Activated naive CD4-positive, alpha-beta T cell treated with anti-CD3 and anti-CD28 coated beads for 36 hours (primary cell): ENCODE data around the gene VPS36. TPM values are rescaled to one million over a fixed set of nuclear protein-coding genes. Genes with fewer than 3 reads are reported as not detected.
"Not testable (repeated sequence)": the region's sequence is repeated elsewhere in the genome, so short reads cannot be mapped to it uniquely, and the experiment has no call there.

ENCODE experiments used
- CTCF ChIA-PET: fragments of 350-600 bp; sonication (Branson Sonifier 250); formaldehyde crosslinking; loops from one replicate; lab custom pipeline; 2021; ENCODE audit warnings: antibody characterized with exemption; lab: Charles Lee
- DNase-seq: peaks from one replicate; pipeline ENCODE4 v3.0.0-alpha.2; 2020
- H3K27ac Mint-ChIP-seq: one replicate; pipeline ENCODE4 v1.8.0; 2021; ENCODE audit warnings: mild to moderate bottlenecking, mixed read lengths
- H3K27me3 Mint-ChIP-seq: one replicate; pipeline ENCODE4 v1.8.0; 2021; ENCODE audit warnings: low read depth, mixed read lengths
- H3K36me3 Mint-ChIP-seq: one replicate; pipeline ENCODE4 v1.8.0; 2021; ENCODE audit warnings: low read depth, mixed read lengths
- H3K4me1 Mint-ChIP-seq: one replicate; pipeline ENCODE4 v1.8.0; 2021; ENCODE audit warnings: low read depth, mixed read lengths
- H3K4me3 Mint-ChIP-seq: one replicate; pipeline ENCODE4 v1.8.0; 2021; ENCODE audit warnings: mild to moderate bottlenecking, moderate library complexity, mixed read lengths
- H3K9me3 Mint-ChIP-seq: one replicate; pipeline ENCODE4 v1.8.0; 2021; ENCODE audit warnings: mixed read lengths
- intact Hi-C: fragments of 100-400 bp; cut with micrococcal nuclease; formaldehyde crosslinking; loops from one replicate; pipeline ENCODE4 v1.15.1; 2023
- total RNA-seq, 2 experiments: library from RNA; stranded (reverse); gene quantifications; one replicate each; pipeline ENCODE4 v1.2.3, GENCODE V29; 2021

VPS36 gene
- total RNA-seq, 2 experiments from 2014 or later = 25.3 to 32.0 TPM

- CTCF ChIA-PET = no interaction called here
- peaks cover 38% of the 10 kb centered on the region for H3K36me3 Mint-ChIP-seq
- H3K4me3 Mint-ChIP-seq = no peak overlapping the region
- no peaks in the 10 kb centered on the region for H3K27me3 Mint-ChIP-seq
- intact Hi-C loops = no loop called here
- DNase-seq = no peak
- no peaks in the 10 kb centered on the region for H3K4me1 Mint-ChIP-seq
- H3K9me3 Mint-ChIP-seq = no peaks in the 10 kb centered on the region
- H3K27ac Mint-ChIP-seq = no peak overlapping the region
These were observed 29.2 kb downstream of the VPS36 start for GRCh38 chr13:52421216-52421615.

GRCh38 chr13:52419080-52419479 lies 31.4 kb downstream of the VPS36 start:
- CTCF ChIA-PET = no interaction called here
- Mint-ChIP-seq H3K27ac (no peak overlapping the region), H3K9me3 (no peaks in the 10 kb centered on the region), H3K36me3 (peaks cover 41% of the 10 kb centered on the region), H3K27me3 (no peaks in the 10 kb centered on the region), H3K4me1 (no peaks in the 10 kb centered on the region), H3K4me3 (no peak overlapping the region)
- intact Hi-C loops = no loop called here
- DNase-seq = no peak

- intact Hi-C loops = no loop called here
- no peaks in the 10 kb centered on the region for H3K9me3 Mint-ChIP-seq
- no peak overlapping the region for H3K4me3 Mint-ChIP-seq
- H3K36me3 Mint-ChIP-seq = peaks cover 37% of the 10 kb centered on the region
- CTCF ChIA-PET = no interaction called here
- no peak for DNase-seq
- H3K27me3 Mint-ChIP-seq = no peaks in the 10 kb centered on the region
- no peaks in the 10 kb centered on the region for H3K4me1 Mint-ChIP-seq
- H3K27ac Mint-ChIP-seq = peak overlapping the region; percentile 46
These were observed 35.5 kb downstream of the VPS36 start for GRCh38 chr13:52414963-52415362.

- no peaks in the 10 kb centered on the region for H3K4me1 Mint-ChIP-seq
- no peak for DNase-seq
- no peak overlapping the region for H3K27ac Mint-ChIP-seq
- intact Hi-C loops = no loop called here
- no peaks in the 10 kb centered on the region for H3K27me3 Mint-ChIP-seq
- peaks cover 31% of the 10 kb centered on the region for H3K36me3 Mint-ChIP-seq
- H3K9me3 Mint-ChIP-seq = no peaks in the 10 kb centered on the region
- CTCF ChIA-PET = interaction anchor here (1.1 kb wide), 1 partner anchor 37 kb away, joined by 3 read pairs; no protein-coding TSS in a partner anchor
- H3K4me3 Mint-ChIP-seq = no peak overlapping the region
These were observed 36.4 kb downstream of the VPS36 start for GRCh38 chr13:52414051-52414450.

- H3K9me3 Mint-ChIP-seq = no peaks in the 10 kb centered on the region
- peaks cover 21% of the 10 kb centered on the region for H3K36me3 Mint-ChIP-seq
- H3K4me1 Mint-ChIP-seq = no peaks in the 10 kb centered on the region
- no peaks in the 10 kb centered on the region for H3K27me3 Mint-ChIP-seq
- CTCF ChIA-PET = no interaction called here
- no peak overlapping the region for H3K4me3 Mint-ChIP-seq
- DNase-seq = no peak
- intact Hi-C loops = no loop called here
- H3K27ac Mint-ChIP-seq = no peak overlapping the region
These were observed 38.3 kb downstream of the VPS36 start for GRCh38 chr13:52412128-52412527.

- no peak overlapping the region for H3K4me3 Mint-ChIP-seq
- peaks cover under 1% of the 10 kb centered on the region for H3K27me3 Mint-ChIP-seq
- H3K9me3 Mint-ChIP-seq = no peaks in the 10 kb centered on the region
- no peak for DNase-seq
- H3K4me1 Mint-ChIP-seq = no peaks in the 10 kb centered on the region
- intact Hi-C loops = no loop called here
- CTCF ChIA-PET = no interaction called here
- peaks cover 17% of the 10 kb centered on the region for H3K36me3 Mint-ChIP-seq
- no peak overlapping the region for H3K27ac Mint-ChIP-seq
These were observed 38.8 kb downstream of the VPS36 start for GRCh38 chr13:52411629-52412028.

- Mint-ChIP-seq H3K27me3 (peaks cover 17% of the 10 kb centered on the region), H3K4me1 (peaks cover 17% of the 10 kb centered on the region)
- DNase-seq, H3K9me3 Mint-ChIP-seq, H3K27ac Mint-ChIP-seq, H3K4me3 Mint-ChIP-seq, intact Hi-C loops, H3K36me3 Mint-ChIP-seq: not testable (repeated sequence)
- CTCF ChIA-PET = interaction anchor here (1.6 kb wide), 1 partner anchor 43 kb away, joined by 7 read pairs; the partner anchor contains the start of gene VPS36
These were observed 42.3 kb downstream of the VPS36 start for GRCh38 chr13:52408071-52408658.

GRCh38 chr13:52407436-52407835 lies 43.0 kb downstream of the VPS36 start:
- intact Hi-C loops, H3K4me3 Mint-ChIP-seq, DNase-seq, H3K27ac Mint-ChIP-seq, H3K9me3 Mint-ChIP-seq, H3K36me3 Mint-ChIP-seq: not testable (repeated sequence)
- Mint-ChIP-seq H3K4me1 (peaks cover 17% of the 10 kb centered on the region), H3K27me3 (peaks cover 22% of the 10 kb centered on the region)
- CTCF ChIA-PET = interaction anchor here (1.6 kb wide), 1 partner anchor 44 kb away, joined by 7 read pairs; the partner anchor contains the start of gene VPS36

- H3K4me3 Mint-ChIP-seq = no peak overlapping the region
- H3K27me3 Mint-ChIP-seq = peaks cover 29% of the 10 kb centered on the region
- H3K9me3 Mint-ChIP-seq = no peaks in the 10 kb centered on the region
- CTCF ChIA-PET = interaction anchor here (1.6 kb wide), 1 partner anchor 44 kb away, joined by 7 read pairs; the partner anchor contains the start of gene VPS36
- intact Hi-C loops = no loop called here
- DNase-seq = no peak
- peaks cover 3% of the 10 kb centered on the region for H3K36me3 Mint-ChIP-seq
- H3K4me1 Mint-ChIP-seq = peaks cover 17% of the 10 kb centered on the region
- H3K27ac Mint-ChIP-seq = no peak overlapping the region
These were observed 43.8 kb downstream of the VPS36 start for GRCh38 chr13:52406629-52407028.

- peaks cover 17% of the 10 kb centered on the region for H3K4me1 Mint-ChIP-seq
- CTCF ChIA-PET = no interaction called here
- peaks cover 30% of the 10 kb centered on the region for H3K27me3 Mint-ChIP-seq
- H3K27ac Mint-ChIP-seq = no peak within 1 kb of the TSS
- no peaks in the 10 kb centered on the region for H3K36me3 Mint-ChIP-seq
- DNase-seq = peak; percentile 28
- peak within 1 kb of the TSS; percentile 52 for H3K4me3 Mint-ChIP-seq
- no peaks in the 10 kb centered on the region for H3K9me3 Mint-ChIP-seq
- intact Hi-C loops = loop anchor here (2.0 kb wide), 1 partner anchor 45 kb away; the partner anchor contains the start of gene VPS36
These were observed 44.5 kb downstream of the VPS36 start, which contains the start of gene THSD1 for GRCh38 chr13:52405767-52406494. THSD1 (minus strand) TSS chr13:52406172; CDS start chr13:52402600, 3,572 bp downstream.

- intact Hi-C loops = loop anchor here (2.0 kb wide), 1 partner anchor 45 kb away; the partner anchor contains the start of gene VPS36
These were observed 45.1 kb downstream of the VPS36 start for GRCh38 chr13:52405369-52405766.

GRCh38 chr13:52399708-52400107 lies 50.7 kb downstream of the VPS36 start:
- intact Hi-C loops = no loop called here
- peaks cover 21% of the 10 kb centered on the region for H3K27me3 Mint-ChIP-seq
- no peaks in the 10 kb centered on the region for H3K9me3 Mint-ChIP-seq
- CTCF ChIA-PET = no interaction called here
- no peak for DNase-seq
- H3K4me1 Mint-ChIP-seq = peaks cover 8% of the 10 kb centered on the region
- no peaks in the 10 kb centered on the region for H3K36me3 Mint-ChIP-seq
- H3K4me3 Mint-ChIP-seq = no peak overlapping the region
- H3K27ac Mint-ChIP-seq = no peak overlapping the region

More at GRCh38 chr13:52405369-52405766, 45.1 kb downstream of the VPS36 start:
- CTCF ChIA-PET = no interaction called here
- no peaks in the 10 kb centered on the region for H3K36me3 Mint-ChIP-seq
- H3K27ac Mint-ChIP-seq = no peak overlapping the region
- H3K4me3 Mint-ChIP-seq = peak overlapping the region; percentile 52
- DNase-seq = no peak
- H3K9me3 Mint-ChIP-seq = no peaks in the 10 kb centered on the region
- peaks cover 30% of the 10 kb centered on the region for H3K27me3 Mint-ChIP-seq
- H3K4me1 Mint-ChIP-seq = peaks cover 17% of the 10 kb centered on the region
